ENCODE data around the gene SLC8B1.

The SLC8B1 gene

GRCh38 chr12:113334786-113335539 lies at the start of gene SLC8B1:
Gene SLC8B1 (minus strand): TSS chr12:113335109. CDS start chr12:113332878, 2,231 bp downstream.
- DNase-seq (ENCODE audit: low read depth): peak; percentile 90

- no peak for DNase-seq (ENCODE audit: low read depth)
Observed at GRCh38 chr12:113382206-113382605, 47.3 kb upstream of the SLC8B1 start.

- DNase-seq (ENCODE audit: low read depth): no peak
Observed at GRCh38 chr12:113381220-113381619, 46.3 kb upstream of the SLC8B1 start.

- DNase-seq (ENCODE audit: low read depth): no peak
Observed at GRCh38 chr12:113378291-113378690, 43.4 kb upstream of the SLC8B1 start.

GRCh38 chr12:113374823-113375428 lies 40.0 kb upstream of the SLC8B1 start:
- DNase-seq (ENCODE audit: low read depth): no peak

- no peak for DNase-seq (ENCODE audit: low read depth)
Observed at GRCh38 chr12:113373969-113374368, 39.1 kb upstream of the SLC8B1 start.

- no peak for DNase-seq (ENCODE audit: low read depth)
Observed at GRCh38 chr12:113373440-113373839, 38.5 kb upstream of the SLC8B1 start.

GRCh38 chr12:113372371-113372770 lies 37.5 kb upstream of the SLC8B1 start:
- no peak for DNase-seq (ENCODE audit: low read depth)

GRCh38 chr12:113371808-113372207 lies 36.9 kb upstream of the SLC8B1 start:
- DNase-seq (ENCODE audit: low read depth): no peak

GRCh38 chr12:113370923-113371682 lies 36.2 kb upstream of the SLC8B1 start:
- DNase-seq (ENCODE audit: low read depth): no peak

GRCh38 chr12:113369391-113369985 lies 34.6 kb upstream of the SLC8B1 start:
- no peak for DNase-seq (ENCODE audit: low read depth)

- DNase-seq (ENCODE audit: low read depth): no peak
Observed at GRCh38 chr12:113368331-113368730, 33.4 kb upstream of the SLC8B1 start.

- DNase-seq (ENCODE audit: low read depth): no peak
Observed at GRCh38 chr12:113366827-113367226, 31.9 kb upstream of the SLC8B1 start.

- no peak for DNase-seq (ENCODE audit: low read depth)
Observed at GRCh38 chr12:113365639-113366395, 30.9 kb upstream of the SLC8B1 start.

- no peak for DNase-seq (ENCODE audit: low read depth)
Observed at GRCh38 chr12:113364698-113365097, 29.8 kb upstream of the SLC8B1 start.

- no peak for DNase-seq (ENCODE audit: low read depth)
Observed at GRCh38 chr12:113361574-113362370, 26.9 kb upstream of the SLC8B1 start.

- no peak for DNase-seq (ENCODE audit: low read depth)
Observed at GRCh38 chr12:113359939-113360748, 25.2 kb upstream of the SLC8B1 start.

- DNase-seq (ENCODE audit: low read depth): no peak
Observed at GRCh38 chr12:113359133-113359938, 24.4 kb upstream of the SLC8B1 start.

Data from activated T-cell treated with anti-CD3 and anti-CD28 coated beads for 1 hour (primary cell).